ENCODE results near the gene C3orf33. TPM values are rescaled to one million over a fixed set of nuclear protein-coding genes. Genes with fewer than 3 reads are reported as not detected.

Gene C3orf33
- total RNA-seq, 2 experiments from 2014 or later = 1.5 to 1.6 TPM

- peaks cover 30% of the 10 kb centered on the region for H3K36me3 Mint-ChIP-seq (ENCODE audit: low read depth)
- DNase-seq (no peak), ATAC-seq (no peak)
- H3K27me3 Mint-ChIP-seq = no peaks in the 10 kb centered on the region
- ChIA-PET POLR2A (no interaction called here), CTCF (no interaction called here)
- peaks cover 12% of the 10 kb centered on the region for H3K4me1 Mint-ChIP-seq
- intact Hi-C loops (cut with DNase I, micrococcal nuclease) = no loop called here
- peaks cover 6% of the 10 kb centered on the region for H3K9me3 Mint-ChIP-seq (ENCODE audit: low read depth)
- H3K4me3 Mint-ChIP-seq = no peak overlapping the region
- H3K27ac Mint-ChIP-seq = no peak overlapping the region
Measured at GRCh38 chr3:155782390-155782953, 23.6 kb downstream of the C3orf33 start.

- intact Hi-C loops (cut with DNase I, micrococcal nuclease) = no loop called here
- Mint-ChIP-seq H3K36me3 (ENCODE audit: low read depth) (peaks cover 29% of the 10 kb centered on the region), H3K27ac (no peak overlapping the region), H3K9me3 (ENCODE audit: low read depth) (peaks cover 6% of the 10 kb centered on the region), H3K27me3 (no peaks in the 10 kb centered on the region), H3K4me3 (no peak overlapping the region), H3K4me1 (no peaks in the 10 kb centered on the region)
- POLR2A ChIA-PET = no interaction called here
- CTCF ChIA-PET = interaction anchor here (1.2 to 1.4 kb wide), 3 partner anchors 10 to 24 kb away, joined by 3 to 6 read pairs (median 3); no protein-coding TSS in a partner anchor
- DNase-seq (no peak), ATAC-seq (no peak)
Measured at GRCh38 chr3:155780291-155780690, 25.8 kb downstream of the C3orf33 start.

- no peak for DNase-seq
- no peaks in the 10 kb centered on the region for H3K27me3 Mint-ChIP-seq
- peaks cover 28% of the 10 kb centered on the region for H3K36me3 Mint-ChIP-seq (ENCODE audit: low read depth)
- ChIA-PET CTCF (no interaction called here), POLR2A (no interaction called here)
- no peaks in the 10 kb centered on the region for H3K4me1 Mint-ChIP-seq
- no peak for ATAC-seq
- no peak overlapping the region for H3K4me3 Mint-ChIP-seq
- peaks cover 6% of the 10 kb centered on the region for H3K9me3 Mint-ChIP-seq (ENCODE audit: low read depth)
- H3K27ac Mint-ChIP-seq = no peak overlapping the region
- intact Hi-C loops (cut with DNase I, micrococcal nuclease) = no loop called here
Measured at GRCh38 chr3:155778462-155778861, 27.6 kb downstream of the C3orf33 start.

GRCh38 chr3:155772801-155773200 is 33.3 kb downstream of the C3orf33 start:
- Mint-ChIP-seq H3K4me3 (no peak overlapping the region), H3K27me3 (no peaks in the 10 kb centered on the region), H3K27ac (no peak overlapping the region), H3K4me1 (no peaks in the 10 kb centered on the region), H3K9me3 (ENCODE audit: low read depth) (no peaks in the 10 kb centered on the region), H3K36me3 (ENCODE audit: low read depth) (peaks cover 22% of the 10 kb centered on the region)
- ATAC-seq (no peak), DNase-seq (no peak)
- ChIA-PET POLR2A (interaction anchor here (0.6 kb wide), 1 partner anchor 21 kb away, joined by 6 read pairs; no protein-coding TSS in a partner anchor), CTCF (interaction anchor here (0.8 kb wide), 1 partner anchor 1473 kb away, joined by 3 read pairs; no protein-coding TSS in a partner anchor)
- intact Hi-C loops (cut with DNase I, micrococcal nuclease) = no loop called here

- Mint-ChIP-seq H3K4me3 (no peak overlapping the region), H3K27ac (no peak overlapping the region), H3K27me3 (no peaks in the 10 kb centered on the region), H3K9me3 (ENCODE audit: low read depth) (no peaks in the 10 kb centered on the region), H3K4me1 (no peaks in the 10 kb centered on the region), H3K36me3 (ENCODE audit: low read depth) (peaks cover 18% of the 10 kb centered on the region)
- DNase-seq (no peak), ATAC-seq (no peak)
- POLR2A ChIA-PET = no interaction called here
- intact Hi-C loops (cut with DNase I, micrococcal nuclease) = no loop called here
- CTCF ChIA-PET = no interaction called here
Measured at GRCh38 chr3:155771126-155771525, 35.0 kb downstream of the C3orf33 start.

- no peaks in the 10 kb centered on the region for H3K4me1 Mint-ChIP-seq
- H3K27me3 Mint-ChIP-seq = no peaks in the 10 kb centered on the region
- ChIA-PET POLR2A (no interaction called here), CTCF (no interaction called here)
- ATAC-seq (peak; percentile 87), DNase-seq (no peak)
- H3K4me3 Mint-ChIP-seq = no peak overlapping the region
- intact Hi-C loops (cut with DNase I, micrococcal nuclease) = no loop called here
- H3K27ac Mint-ChIP-seq = no peak overlapping the region
- peaks cover 19% of the 10 kb centered on the region for H3K36me3 Mint-ChIP-seq (ENCODE audit: low read depth)
- no peaks in the 10 kb centered on the region for H3K9me3 Mint-ChIP-seq (ENCODE audit: low read depth)
Measured at GRCh38 chr3:155766206-155766605, 39.9 kb downstream of the C3orf33 start.

GRCh38 chr3:155763870-155764463 is 42.1 kb downstream of the C3orf33 start:
- DNase-seq (no peak), ATAC-seq (no peak)
- ChIA-PET POLR2A (no interaction called here), CTCF (interaction anchor here (0.6 kb wide), 1 partner anchor 1301 kb away, joined by 3 read pairs; no protein-coding TSS in a partner anchor)
- Mint-ChIP-seq H3K9me3 (ENCODE audit: low read depth) (no peaks in the 10 kb centered on the region), H3K4me3 (no peak overlapping the region), H3K36me3 (ENCODE audit: low read depth) (peaks cover 11% of the 10 kb centered on the region), H3K4me1 (no peaks in the 10 kb centered on the region), H3K27ac (no peak overlapping the region), H3K27me3 (no peaks in the 10 kb centered on the region)
- intact Hi-C loops (cut with DNase I, micrococcal nuclease) = no loop called here

GRCh38 chr3:155760653-155761052 is 45.4 kb downstream of the C3orf33 start:
- H3K9me3 Mint-ChIP-seq (ENCODE audit: low read depth) = no peaks in the 10 kb centered on the region
- intact Hi-C loops (cut with DNase I, micrococcal nuclease) = no loop called here
- H3K27ac Mint-ChIP-seq = no peak overlapping the region
- H3K36me3 Mint-ChIP-seq (ENCODE audit: low read depth) = peaks cover 11% of the 10 kb centered on the region
- no peak for ATAC-seq
- ChIA-PET CTCF (interaction anchor here (0.6 to 0.9 kb wide), 3 partner anchors 12 to 408 kb away, joined by 3 read pairs; no protein-coding TSS in a partner anchor), POLR2A (no interaction called here)
- no peak for DNase-seq
- no peaks in the 10 kb centered on the region for H3K27me3 Mint-ChIP-seq
- H3K4me1 Mint-ChIP-seq = no peaks in the 10 kb centered on the region
- no peak overlapping the region for H3K4me3 Mint-ChIP-seq

- H3K4me1 Mint-ChIP-seq = no peaks in the 10 kb centered on the region
- POLR2A ChIA-PET = no interaction called here
- ATAC-seq = no peak
- no peak overlapping the region for H3K27ac Mint-ChIP-seq
- no peak for DNase-seq
- H3K9me3 Mint-ChIP-seq (ENCODE audit: low read depth) = no peaks in the 10 kb centered on the region
- intact Hi-C loops (cut with DNase I, micrococcal nuclease) = no loop called here
- CTCF ChIA-PET = interaction anchor here (1.5 kb wide), 1 partner anchor 48 kb away, joined by 5 read pairs; the partner anchor contains the start of gene C3orf33
- H3K4me3 Mint-ChIP-seq = no peak overlapping the region
- H3K27me3 Mint-ChIP-seq = no peaks in the 10 kb centered on the region
- H3K36me3 Mint-ChIP-seq (ENCODE audit: low read depth) = peaks cover 5% of the 10 kb centered on the region
Measured at GRCh38 chr3:155757577-155757976, 48.5 kb downstream of the C3orf33 start.

GRCh38 chr3:155753038-155753639 is 52.9 kb downstream of the C3orf33 start:
- intact Hi-C loops (cut with DNase I, micrococcal nuclease) = loop anchor here in 1 of 2 experiments (1.0 kb wide), 1 partner anchor 117 kb away; the partner anchor contains the start of gene GMPS
- no peaks in the 10 kb centered on the region for H3K27me3 Mint-ChIP-seq
- POLR2A ChIA-PET = no interaction called here
- DNase-seq (no peak), ATAC-seq (peak; percentile 47)
- no peak overlapping the region for H3K4me3 Mint-ChIP-seq
- H3K27ac Mint-ChIP-seq = no peak overlapping the region
- no peaks in the 10 kb centered on the region for H3K4me1 Mint-ChIP-seq
- no peaks in the 10 kb centered on the region for H3K9me3 Mint-ChIP-seq (ENCODE audit: low read depth)
- CTCF ChIA-PET = no interaction called here
- H3K36me3 Mint-ChIP-seq (ENCODE audit: low read depth) = no peaks in the 10 kb centered on the region

- Mint-ChIP-seq H3K4me1 (peaks cover 10% of the 10 kb centered on the region), H3K27ac (no peak overlapping the region), H3K27me3 (peaks cover 17% of the 10 kb centered on the region), H3K4me3 (no peak overlapping the region), H3K9me3 (ENCODE audit: low read depth) (no peaks in the 10 kb centered on the region), H3K36me3 (ENCODE audit: low read depth) (no peaks in the 10 kb centered on the region)
- DNase-seq (no peak), ATAC-seq (no peak)
- CTCF ChIA-PET = interaction anchor here (1.1 to 3.1 kb wide), 2 partner anchors 12 to 57 kb away, joined by 3 to 19 read pairs; partner anchors contain the start of gene C3orf33
- intact Hi-C loops (cut with DNase I, micrococcal nuclease) = loop anchor here (5.0 to 10.0 kb wide), 2 partner anchors 104 to 106 kb away; partner anchors contain the start of gene SLC33A1 (in 2 of the 2)
- POLR2A ChIA-PET = no interaction called here
Measured at GRCh38 chr3:155748611-155749365, 57.3 kb downstream of the C3orf33 start.
